Measurements from ENCODE around the gene PDK3. TPM values are rescaled to one million over a fixed set of nuclear protein-coding genes. Genes with fewer than 3 reads are reported as not detected.
A peak's percentile ranks its signal among the peaks of the same experiment; 100 is the strongest.

The PDK3 gene
- total RNA-seq, 1 experiment from 2014 or later, result 9.6 TPM

- peak overlapping the region; percentile 52 to 64 for H3K4me3 ChIP-seq (replicated peaks in 1 of 2; ENCODE audit: low read depth in 1 of 2, low read length in 2 of 2)
- no peaks in the 10 kb centered on the region for H4K20me1 ChIP-seq (ENCODE audit: insufficient read depth)
- no peak for TF ChIP-seq REST (IDR thresholded peaks at IDR 0.05; ENCODE audit: low read depth)
- no peak for TF ChIP-seq ZBTB33 (IDR thresholded peaks at IDR 0.05; ENCODE audit: extremely low read depth, insufficient replicate concordance, low read length)
- no peak for TF ChIP-seq SIN3A (IDR thresholded peaks at IDR 0.05; ENCODE audit: low read depth)
- TF ChIP-seq EZH2phosphoT487 (IDR thresholded peaks at IDR 0.05; ENCODE audit: borderline replicate concordance), result no peak
- no peak for TF ChIP-seq EGR1 (IDR thresholded peaks at IDR 0.05; ENCODE audit: low read depth)
- TF ChIP-seq JUND (IDR thresholded peaks at IDR 0.05), result no peak
- no peak for TF ChIP-seq POLR2A (IDR thresholded peaks at IDR 0.05; ENCODE audit: borderline replicate concordance, extremely low read depth, insufficient read depth, insufficient read length)
- TF ChIP-seq CBX3 (IDR thresholded peaks at IDR 0.05; ENCODE audit: low read depth), result no peak
- no peak for TF ChIP-seq YY1 (IDR thresholded peaks at IDR 0.05; ENCODE audit: extremely low read depth, insufficient replicate concordance, low read depth, low read length)
- TF ChIP-seq MAX (IDR thresholded peaks at IDR 0.05), result no peak
- TF ChIP-seq, protein P1, sequence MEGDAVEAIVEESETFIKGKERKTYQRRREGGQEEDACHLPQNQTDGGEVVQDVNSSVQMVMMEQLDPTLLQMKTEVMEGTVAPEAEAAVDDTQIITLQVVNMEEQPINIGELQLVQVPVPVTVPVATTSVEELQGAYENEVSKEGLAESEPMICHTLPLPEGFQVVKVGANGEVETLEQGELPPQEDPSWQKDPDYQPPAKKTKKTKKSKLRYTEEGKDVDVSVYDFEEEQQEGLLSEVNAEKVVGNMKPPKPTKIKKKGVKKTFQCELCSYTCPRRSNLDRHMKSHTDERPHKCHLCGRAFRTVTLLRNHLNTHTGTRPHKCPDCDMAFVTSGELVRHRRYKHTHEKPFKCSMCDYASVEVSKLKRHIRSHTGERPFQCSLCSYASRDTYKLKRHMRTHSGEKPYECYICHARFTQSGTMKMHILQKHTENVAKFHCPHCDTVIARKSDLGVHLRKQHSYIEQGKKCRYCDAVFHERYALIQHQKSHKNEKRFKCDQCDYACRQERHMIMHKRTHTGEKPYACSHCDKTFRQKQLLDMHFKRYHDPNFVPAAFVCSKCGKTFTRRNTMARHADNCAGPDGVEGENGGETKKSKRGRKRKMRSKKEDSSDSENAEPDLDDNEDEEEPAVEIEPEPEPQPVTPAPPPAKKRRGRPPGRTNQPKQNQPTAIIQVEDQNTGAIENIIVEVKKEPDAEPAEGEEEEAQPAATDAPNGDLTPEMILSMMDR (IDR thresholded peaks at IDR 0.05 in 2 of 3, conservative IDR thresholded peaks at IDR 0.05 in 1 of 3; ENCODE audit: borderline replicate concordance in 1 of 3, insufficient read depth in 1 of 3, low read depth in 2 of 3, low read length in 2 of 3), result no peak
- no peak for TF ChIP-seq POLR2AphosphoS5 (IDR thresholded peaks at IDR 0.05; ENCODE audit: low read depth, low read length)
- no peak for TF ChIP-seq FOSL1 (IDR thresholded peaks at IDR 0.05; ENCODE audit: low read depth)
- no peak for TF ChIP-seq EZH2 (IDR thresholded peaks at IDR 0.05)
- TF ChIP-seq SRF (IDR thresholded peaks at IDR 0.05; ENCODE audit: low read depth), result no peak
- no peak for TF ChIP-seq ELF1 (IDR thresholded peaks at IDR 0.05; ENCODE audit: borderline replicate concordance, low read depth)
- no peak for TF ChIP-seq ZFX (IDR thresholded peaks at IDR 0.05)
- no peak for TF ChIP-seq ZNF274 (IDR thresholded peaks at IDR 0.05; ENCODE audit: low read depth, low read length)
- TF ChIP-seq SP1 (IDR thresholded peaks at IDR 0.05; ENCODE audit: low read depth), result no peak
- TSS peak; percentile 61 for BruUV-seq (replicated peaks)
- H3K4me2 ChIP-seq (ENCODE audit: low read length), result peak overlapping the region; percentile 79
- H3K4me1 ChIP-seq (ENCODE audit: control insufficient read depth in 1 of 2, insufficient read depth in 2 of 2, low read length in 2 of 2), result peaks cover 2 to 7% of the 10 kb centered on the region in 2 experiments; a peak in 2 of 4 replicates
- ChIA-PET POLR2A (no interaction called here), CTCF (no interaction called here), RAD21 (ENCODE audit: low non-redundant PET in 1 of 2, low total read pairs in 2 of 2, uncharacterized antibody in 2 of 2, unreplicated experiment in 2 of 2) (no interaction called here)
- DNase-seq (ENCODE audit: low read depth, low spot score), result no peak
- no peaks in the 10 kb centered on the region for H3K36me3 ChIP-seq (ENCODE audit: control insufficient read depth in 1 of 2, insufficient read depth in 2 of 2, low read length in 2 of 2)
- H3K27me3 ChIP-seq (ENCODE audit: insufficient read depth, low read length), result no peaks in the 10 kb centered on the region
- no peaks in the 10 kb centered on the region for H3K9me2 ChIP-seq (ENCODE audit: insufficient read depth)
- ATAC-seq, result no peak
- no peak overlapping the region for H2AFZ ChIP-seq (ENCODE audit: low read depth, low read length, poor library complexity, severe bottlenecking)
- H3K27ac ChIP-seq (ENCODE audit: low read depth, low read length), result no peak overlapping the region
- intact Hi-C loops (cut with micrococcal nuclease), result no loop called here
- no peaks in the 10 kb centered on the region for H3K79me2 ChIP-seq (ENCODE audit: insufficient read depth, low read length)
- H3K9ac ChIP-seq (ENCODE audit: low read length), result no peak overlapping the region
- H3K9me3 ChIP-seq (ENCODE audit: control insufficient read depth in 1 of 2, insufficient read depth in 1 of 2, low read depth in 1 of 2, low read length in 2 of 2), result no peaks in the 10 kb centered on the region
Observed at GRCh38 chrX:24466025-24466424, 939 bp downstream of the PDK3 start.

Data from HCT116 (cell line).